HL-60/S4 treated with retinoic acid at 250 ng/mL for 4 days and 3 days (cell line): ENCODE data around the gene ROGDI.
"Not testable (repeated sequence)": the region's sequence is repeated elsewhere in the genome, so short reads cannot be mapped to it uniquely, and the experiment has no call there.

Experiments used
- in situ Hi-C: fragments of 300-500 bp; cut with MboI; formaldehyde crosslinking; loops from 2 replicates; pipeline ENCODE4 v1.7.0; 2022; ENCODE audit warnings: low sequenced_read_pairs

The ROGDI gene

GRCh38 chr16:4795181-4795827, 7.1 kb downstream of the ROGDI start, which contains the start of gene SMIM22:
Gene SMIM22 (plus strand): TSS chr16:4795369. CDS start chr16:4795735, 366 bp downstream.
- in situ Hi-C loops = no loop called here

GRCh38 chr16:4792951-4793513, 9.4 kb downstream of the ROGDI start:
- in situ Hi-C loops = no loop called here

GRCh38 chr16:4790871-4791270, 11.6 kb downstream of the ROGDI start:
- in situ Hi-C loops = no loop called here

GRCh38 chr16:4790261-4790660, 12.2 kb downstream of the ROGDI start:
- in situ Hi-C loops = no loop called here

- in situ Hi-C loops = no loop called here
These were observed 13.5 kb downstream of the ROGDI start for GRCh38 chr16:4788910-4789309.

GRCh38 chr16:4788489-4788889, 13.9 kb downstream of the ROGDI start:
- in situ Hi-C loops = no loop called here

GRCh38 chr16:4787627-4788482, 14.6 kb downstream of the ROGDI start, which contains the start of gene SEPTIN12:
Gene SEPTIN12 (minus strand): TSS chr16:4788345. CDS start chr16:4787645, 700 bp downstream.
- in situ Hi-C loops = no loop called here

GRCh38 chr16:4787068-4787467, 15.4 kb downstream of the ROGDI start:
- in situ Hi-C loops = no loop called here

- in situ Hi-C loops = no loop called here
These were observed 16.5 kb downstream of the ROGDI start for GRCh38 chr16:4785758-4786433.

GRCh38 chr16:4784444-4784987, 17.9 kb downstream of the ROGDI start:
- in situ Hi-C loops = not testable (repeated sequence)

GRCh38 chr16:4783951-4784336, 18.5 kb downstream of the ROGDI start:
- in situ Hi-C loops = no loop called here

- in situ Hi-C loops = no loop called here
These were observed 19.0 kb downstream of the ROGDI start for GRCh38 chr16:4783251-4783950.

- in situ Hi-C loops = no loop called here
These were observed 22.2 kb downstream of the ROGDI start for GRCh38 chr16:4780235-4780634.

GRCh38 chr16:4778050-4778392, 24.4 kb downstream of the ROGDI start:
- in situ Hi-C loops = no loop called here

GRCh38 chr16:4777339-4778049, 24.9 kb downstream of the ROGDI start:
- in situ Hi-C loops = no loop called here

GRCh38 chr16:4776141-4776705, 26.2 kb downstream of the ROGDI start:
- in situ Hi-C loops = no loop called here

- in situ Hi-C loops = no loop called here
These were observed 27.4 kb downstream of the ROGDI start for GRCh38 chr16:4775005-4775404.

- in situ Hi-C loops = no loop called here
These were observed 30.1 kb downstream of the ROGDI start for GRCh38 chr16:4772351-4772750.

GRCh38 chr16:4771646-4772045, 30.8 kb downstream of the ROGDI start:
- in situ Hi-C loops = no loop called here

GRCh38 chr16:4769306-4769638, 33.2 kb downstream of the ROGDI start:
- in situ Hi-C loops = no loop called here
